Stimulated activated CD4-positive, alpha-beta T cell treated with anti-CD3 and anti-CD28 coated beads, Interleukin-15, amount 100 ng/mL, for 1 hour (primary cell): ENCODE results near the gene SCTR.

ENCODE experiments used
- DNase-seq, 2 donors: peaks; one replicate each; pipeline ENCODE4 v3.0.0-alpha.2; 2020; ENCODE audit warnings: low read depth in 1 of 2, low spot score in 1 of 2

Gene SCTR

DNA sequence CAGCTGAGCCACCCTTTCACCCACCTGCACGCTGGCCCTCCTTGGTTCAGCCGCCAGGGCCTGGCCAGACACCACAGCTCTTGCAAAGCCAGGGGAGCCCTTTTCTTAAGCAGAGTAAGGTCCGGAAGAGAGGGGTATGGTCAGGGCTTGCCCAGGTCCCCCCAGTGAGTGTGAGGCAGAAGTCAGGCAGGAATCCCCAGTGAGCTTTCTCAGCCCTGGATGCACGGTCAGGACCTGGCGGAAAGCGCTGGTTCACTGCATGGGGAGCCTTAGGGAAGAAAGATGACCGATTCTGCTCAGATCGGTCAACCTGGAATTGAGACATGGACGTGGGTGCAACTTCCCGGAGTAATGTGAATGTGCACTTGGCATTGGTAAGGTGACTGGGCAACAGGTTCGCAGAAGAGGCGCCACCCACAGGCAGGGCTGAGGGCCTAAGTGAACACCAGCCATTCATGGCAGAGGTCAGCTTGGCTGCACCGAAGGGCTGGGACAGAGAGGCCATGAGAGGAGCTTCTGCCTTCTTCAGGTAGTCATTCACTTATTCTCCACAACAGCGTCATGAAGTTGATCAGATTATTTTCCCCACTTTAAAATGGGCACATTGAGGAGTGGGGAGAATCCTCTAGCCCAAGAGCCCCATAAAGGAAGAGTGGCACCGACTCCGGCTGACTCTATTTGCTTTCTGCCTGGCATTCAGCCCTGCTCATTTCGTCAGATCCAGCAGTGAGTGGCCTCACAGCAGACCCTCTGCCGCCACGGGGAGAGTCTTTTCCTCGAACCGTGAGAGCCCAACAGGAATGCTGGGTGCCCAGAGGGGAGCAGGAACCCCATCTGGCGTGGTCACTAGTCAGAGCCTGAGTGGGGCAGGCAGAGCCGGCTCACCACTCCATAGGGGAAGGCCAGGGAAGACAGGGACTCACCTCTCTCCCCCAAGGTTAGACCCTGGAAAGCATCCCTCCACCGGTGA is 35.8 kb downstream of the SCTR start:
- no peak for DNase-seq

DNA sequence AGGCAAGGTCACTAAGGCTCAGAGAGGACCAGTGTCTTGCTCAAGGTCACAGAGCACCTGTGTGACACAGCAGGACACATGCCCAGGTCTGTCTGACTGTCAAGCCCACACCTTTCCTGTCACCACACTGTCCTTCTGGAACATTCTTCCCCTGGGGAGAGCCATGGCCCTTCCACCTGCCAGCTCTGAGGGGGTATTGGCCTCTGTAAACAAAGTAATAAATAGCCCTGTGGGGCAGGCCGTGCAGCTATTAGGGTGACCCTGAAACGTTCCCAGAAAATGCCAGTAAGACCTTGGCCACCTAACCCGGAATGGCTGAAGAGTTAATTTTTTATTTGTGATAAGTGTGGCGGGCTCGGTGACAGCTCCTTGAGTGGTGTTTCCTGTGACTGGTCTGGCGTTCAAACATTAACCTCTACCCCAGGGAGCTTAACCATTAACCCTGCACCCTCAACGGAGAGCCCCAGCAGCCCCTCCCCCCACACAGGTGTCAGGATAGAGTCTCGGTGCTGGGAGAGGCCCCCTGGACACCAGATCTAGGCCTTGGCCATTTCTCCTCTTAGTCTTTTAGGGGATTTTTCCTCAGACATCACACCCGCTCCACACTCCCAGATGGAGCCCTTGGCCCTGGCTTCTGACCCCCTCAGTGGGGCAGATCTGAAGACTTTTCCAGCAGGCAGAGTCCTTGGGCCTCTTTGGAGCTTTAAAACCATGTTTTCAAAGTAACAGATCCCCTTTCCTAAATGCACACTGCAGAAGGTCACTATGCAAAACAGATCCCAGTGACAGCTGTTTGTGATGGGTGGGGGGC is 36.6 kb downstream of the SCTR start:
- no peak for DNase-seq

DNA sequence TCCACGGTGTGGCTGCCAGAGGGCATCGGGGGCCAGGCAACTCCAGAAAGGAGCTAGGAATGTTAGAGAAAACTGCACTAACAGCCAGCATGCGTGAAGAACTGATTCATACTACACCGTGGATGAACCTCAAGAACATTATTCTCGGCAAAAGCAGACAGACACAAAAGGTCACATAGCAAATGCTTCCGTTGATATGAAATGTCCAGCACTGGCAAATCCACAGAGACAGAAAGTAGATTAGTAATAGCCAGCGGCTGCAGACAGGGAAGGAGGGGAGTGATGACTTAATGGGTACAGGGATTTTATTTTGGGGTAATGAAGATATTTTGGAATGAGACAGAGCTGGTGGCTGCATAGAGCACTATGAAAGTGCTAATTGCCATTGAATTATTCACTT is 37.4 kb downstream of the SCTR start:
- DNase-seq = no peak

DNA sequence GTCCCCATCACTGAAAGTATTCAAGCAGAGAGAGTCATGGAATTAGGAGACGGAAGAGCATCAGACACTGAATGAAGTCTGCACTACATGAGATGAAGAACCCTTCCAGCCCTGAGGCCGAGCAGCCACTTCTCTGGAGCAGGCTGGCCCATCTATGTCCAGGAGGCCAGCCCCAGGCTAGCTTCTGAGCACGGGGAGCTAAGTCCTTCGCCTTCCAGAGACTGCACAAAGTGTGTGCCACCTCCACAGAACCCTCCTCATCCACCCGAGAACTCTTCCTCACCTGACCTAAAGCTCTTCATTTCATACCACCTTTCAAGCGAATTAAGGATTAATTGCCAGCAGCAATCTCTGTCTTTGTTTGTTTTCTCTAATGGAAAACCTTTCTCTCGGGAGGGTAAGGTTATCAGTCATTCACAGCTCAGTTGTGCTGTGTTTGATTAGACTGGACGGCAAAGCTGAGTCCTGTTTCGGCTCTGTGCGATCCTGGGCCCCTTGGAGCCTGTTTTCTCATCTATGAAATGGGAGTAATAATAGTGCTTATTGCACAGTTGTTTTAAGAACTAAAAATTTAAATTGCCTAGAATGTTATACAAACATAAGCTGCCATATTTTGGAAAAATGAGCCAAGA is 38.0 kb downstream of the SCTR start:
- DNase-seq = no peak

DNA sequence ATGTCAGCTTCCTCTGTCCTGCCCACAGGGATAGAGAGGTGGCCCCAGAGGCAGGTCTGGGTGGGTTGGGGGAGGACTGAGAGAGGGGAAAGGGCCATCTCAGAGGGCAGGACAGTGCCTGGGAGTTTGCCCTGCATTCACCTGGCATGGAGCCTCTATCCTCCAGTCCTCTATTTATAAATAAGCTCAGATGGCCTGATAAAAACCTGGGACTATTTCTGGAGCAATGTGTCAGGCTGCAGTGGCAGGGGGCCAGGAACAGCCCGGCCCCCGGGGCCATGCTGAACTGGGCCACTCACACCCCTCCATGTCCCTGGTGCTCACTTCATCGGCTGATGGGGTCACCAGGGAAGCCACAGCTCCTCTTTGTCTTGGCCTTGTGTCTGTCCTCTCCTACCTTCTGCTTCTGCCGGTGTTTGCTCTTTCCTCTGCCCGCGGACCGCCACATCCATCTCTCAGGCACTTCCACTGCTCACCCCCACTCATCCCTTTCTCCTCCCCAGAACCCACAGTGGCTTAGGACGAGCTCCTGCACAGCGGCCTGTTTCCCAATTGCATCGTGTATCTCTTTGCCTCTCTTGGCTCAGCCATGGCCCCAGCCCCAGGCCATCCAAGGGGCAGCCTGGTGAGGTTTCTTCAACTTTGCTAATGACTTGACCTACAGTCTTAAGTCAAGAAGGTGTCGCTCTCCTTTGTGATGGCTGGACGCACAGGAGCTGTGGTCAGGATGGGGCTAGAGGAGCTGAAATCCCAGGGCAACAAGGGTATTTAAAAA is 38.8 kb downstream of the SCTR start:
- no peak for DNase-seq

DNA sequence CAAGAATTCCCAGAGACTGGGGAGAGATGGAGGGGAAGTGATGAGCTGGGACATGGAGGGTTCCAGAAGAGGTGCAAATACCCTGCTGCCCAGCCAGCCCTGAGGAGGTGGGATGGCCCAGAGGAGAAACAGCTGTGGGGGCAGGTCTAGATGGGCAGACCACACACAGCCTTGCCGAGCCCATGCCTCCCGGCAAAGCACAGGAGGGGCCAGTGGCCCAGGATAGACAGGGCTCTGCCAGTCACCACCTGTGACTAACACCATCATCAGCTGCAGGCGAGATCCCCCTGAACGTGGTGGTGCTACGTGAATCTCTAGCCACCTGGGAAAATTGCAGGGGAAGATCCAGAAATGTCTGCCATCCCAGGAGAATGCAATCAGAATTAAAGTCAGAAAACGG is 39.4 kb downstream of the SCTR start:
- DNase-seq = no peak

DNA sequence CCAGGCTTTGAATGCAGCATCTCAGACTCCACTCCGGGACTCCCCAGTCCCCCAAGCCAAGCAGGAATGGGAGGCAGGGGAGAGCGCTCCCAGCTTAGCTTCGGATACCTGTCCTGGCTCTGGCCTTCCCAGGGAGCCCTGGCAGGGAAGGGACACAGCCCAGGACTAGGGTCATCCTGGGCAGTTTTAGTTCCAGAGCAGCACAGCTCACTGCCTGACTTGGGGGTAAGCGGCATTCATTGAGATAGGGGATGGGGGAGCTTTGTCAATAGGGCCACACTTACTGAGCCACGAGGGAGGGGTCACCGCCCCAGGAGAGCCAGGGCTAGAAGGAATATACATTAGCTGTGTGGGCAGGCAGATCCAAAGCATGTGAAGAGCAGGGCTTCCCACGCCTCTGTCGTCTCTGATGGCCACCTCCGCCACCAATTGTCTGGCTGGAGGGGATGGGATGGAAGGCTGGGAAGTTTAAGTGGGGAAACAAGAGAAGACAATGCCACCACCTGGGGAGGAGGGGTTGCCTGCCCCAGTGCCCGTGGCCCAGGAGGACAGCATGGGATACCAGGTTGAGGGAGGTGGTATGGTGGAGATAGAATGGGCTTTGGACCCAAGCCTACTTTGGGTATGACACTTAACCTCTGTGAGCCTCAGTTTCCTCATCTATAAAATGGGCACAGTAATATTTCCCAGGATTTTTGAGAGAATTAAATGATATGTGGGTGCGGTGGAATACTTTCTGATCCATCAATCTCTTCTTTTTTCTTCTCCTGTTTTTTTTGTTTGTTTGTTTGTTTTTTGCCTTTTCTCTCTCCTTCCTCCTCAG is 40.2 kb downstream of the SCTR start:
- DNase-seq = no peak

DNA sequence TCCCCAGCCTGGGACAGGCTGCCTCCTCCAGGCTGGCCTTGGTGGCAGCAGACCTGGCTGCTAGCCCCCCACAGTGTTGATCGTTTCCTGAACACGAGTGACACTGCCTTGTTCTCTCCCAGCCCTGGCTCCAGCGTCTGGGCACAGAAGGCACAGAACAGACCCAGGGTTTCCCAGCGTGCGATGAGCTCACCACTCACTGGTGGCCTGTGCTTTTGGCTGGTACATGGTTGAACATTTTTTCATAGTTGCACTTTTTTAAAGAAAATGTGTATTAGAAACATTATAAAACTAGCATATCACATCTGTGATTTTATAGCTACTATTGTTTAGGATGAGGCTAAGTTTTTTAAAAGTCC is 40.9 kb downstream of the SCTR start:
- DNase-seq = no peak

DNA sequence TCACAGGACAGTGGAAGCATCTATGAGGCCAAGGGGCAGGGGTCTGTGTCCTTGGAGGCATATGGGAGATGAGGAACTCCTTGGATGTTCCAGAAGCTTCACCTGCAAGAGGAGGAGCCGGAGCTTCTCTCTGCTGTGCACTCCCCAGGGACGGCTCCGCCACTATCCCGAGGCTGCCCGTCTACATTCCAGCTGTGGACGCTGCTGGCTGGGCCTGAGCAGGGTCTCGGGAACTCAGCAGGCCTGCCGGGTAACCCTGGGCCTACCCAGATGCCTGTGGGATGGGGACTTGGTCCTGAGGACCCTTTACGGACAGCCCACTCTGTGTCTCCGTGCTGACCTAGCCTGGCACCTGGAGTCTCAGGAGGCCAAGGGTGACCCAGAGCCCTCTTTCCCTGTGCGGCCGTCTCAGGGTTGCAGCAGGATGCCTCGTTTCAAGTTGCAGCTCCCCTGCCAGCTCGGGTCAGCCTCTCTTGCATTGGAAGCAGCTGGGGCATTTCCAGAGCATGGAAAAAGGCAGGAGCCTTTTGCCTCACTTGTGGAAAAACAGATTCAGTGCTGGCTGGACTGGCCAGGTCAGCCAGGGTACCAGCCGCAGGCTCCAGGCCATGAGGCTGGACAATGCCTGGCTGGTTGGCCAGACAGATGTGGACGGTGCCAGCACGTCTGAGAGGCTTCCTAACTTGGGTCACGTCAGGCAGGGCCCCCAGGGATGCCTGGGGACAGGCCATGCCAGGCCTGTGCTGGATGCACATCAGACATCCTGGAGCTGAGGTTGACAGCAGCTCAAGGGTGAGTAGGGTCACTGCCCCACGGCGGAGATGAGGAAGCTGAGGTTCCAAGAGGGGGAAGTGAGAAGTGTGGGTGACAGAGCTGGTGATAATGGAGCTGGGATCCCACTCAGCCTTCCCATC is 41.5 kb downstream of the SCTR start:
- DNase-seq = no peak

DNA sequence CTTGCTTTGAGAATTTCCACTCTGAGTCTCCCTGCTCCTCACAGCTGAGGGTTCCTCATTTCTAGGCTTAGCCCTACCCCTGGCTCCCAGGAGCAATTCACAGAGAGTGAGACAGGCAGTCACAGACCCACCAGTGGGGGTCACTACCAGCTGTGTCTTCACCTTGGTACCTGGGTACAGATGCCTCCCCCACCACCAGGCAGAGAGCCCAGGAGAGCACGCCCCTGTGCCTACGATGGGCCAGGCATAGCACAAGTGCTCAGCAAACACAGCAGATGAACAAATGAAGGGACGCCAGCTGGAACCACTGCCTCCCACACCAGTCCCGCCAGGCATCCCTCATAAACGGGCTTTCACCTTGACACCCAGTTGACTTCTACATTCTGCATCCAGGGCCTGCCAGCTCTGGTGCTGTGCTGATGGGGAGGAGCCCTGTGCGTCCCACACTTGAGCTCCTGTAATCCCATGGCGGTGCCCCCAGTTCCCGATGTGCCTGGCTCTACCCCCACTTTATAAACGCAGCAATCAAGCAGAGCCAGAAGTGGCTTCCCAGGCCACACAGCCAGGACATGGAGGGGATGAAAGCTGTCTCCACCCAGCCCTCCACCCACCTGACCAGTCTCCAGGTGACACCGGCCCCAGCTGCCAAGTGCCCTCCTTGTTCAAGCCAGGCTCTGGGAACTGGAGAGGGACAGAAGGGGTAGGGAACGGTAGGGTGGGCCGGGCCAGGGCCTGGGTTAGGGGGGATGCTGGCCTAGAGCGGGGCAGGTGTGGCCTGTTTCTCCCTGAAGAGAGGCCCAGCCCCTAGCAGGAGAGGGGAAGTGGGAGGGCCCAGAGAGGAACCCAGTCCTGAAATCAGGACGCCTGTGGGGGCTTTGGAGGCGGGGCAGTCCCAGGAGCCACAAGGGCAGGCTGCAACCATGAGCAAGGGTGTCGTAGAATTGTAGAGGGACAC is 42.5 kb downstream of the SCTR start:
- DNase-seq = no peak

DNA sequence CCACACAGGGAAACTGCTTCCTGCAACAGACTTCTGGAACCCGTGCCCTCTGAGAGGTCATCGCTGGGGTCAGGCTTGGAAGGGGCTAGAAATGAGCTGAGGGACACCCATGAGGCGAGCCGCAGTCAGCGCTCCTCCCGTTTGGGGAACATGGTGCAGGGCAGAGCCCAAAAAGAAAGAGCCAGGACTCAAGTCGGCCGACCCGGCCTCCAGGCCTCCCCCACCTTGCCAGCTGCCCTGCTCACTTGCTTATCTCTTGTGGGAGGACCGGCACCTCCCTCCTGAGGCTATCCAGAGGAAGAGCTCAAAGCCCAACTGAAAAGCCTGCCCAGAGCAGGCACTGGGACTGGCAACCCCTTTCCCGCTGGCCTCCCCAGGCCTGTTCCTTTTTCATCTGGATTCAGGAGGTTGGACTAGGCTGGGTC is 43.6 kb downstream of the SCTR start:
- no peak for DNase-seq

DNA sequence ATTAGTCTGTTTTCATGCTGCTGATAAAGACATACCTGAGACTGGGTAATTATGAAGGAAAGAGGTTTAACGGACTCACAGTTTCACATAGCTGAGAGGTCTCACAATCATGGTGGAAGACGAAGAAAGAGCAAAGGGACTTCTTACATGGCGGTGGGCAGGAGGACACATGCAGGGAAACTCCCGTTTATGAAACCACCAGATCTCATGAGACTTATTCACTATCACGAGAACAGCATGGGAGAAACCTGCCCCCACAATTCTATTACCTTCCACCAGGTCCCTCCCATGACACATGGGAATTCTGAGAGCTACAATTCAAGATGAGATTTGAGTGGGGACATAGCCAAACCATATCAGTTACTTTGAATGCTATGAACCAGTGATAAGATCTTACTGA is 44.1 kb downstream of the SCTR start:
- DNase-seq = no peak

DNA sequence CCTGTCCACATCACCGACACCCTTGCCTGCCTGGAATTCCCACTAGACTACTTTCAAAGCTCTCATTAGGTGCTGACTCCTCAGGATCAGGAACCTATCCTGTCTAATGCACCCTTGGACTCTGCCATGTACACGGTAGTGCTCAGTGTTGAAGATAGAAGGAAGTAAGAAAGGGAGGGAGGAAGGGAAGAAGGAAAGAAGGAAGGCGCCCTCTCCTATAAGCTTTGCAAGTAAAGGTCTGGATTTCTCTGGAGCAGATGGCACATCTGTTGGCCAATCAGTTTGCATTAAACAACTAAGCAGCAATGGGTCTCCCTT is 45.3 kb downstream of the SCTR start:
- no peak for DNase-seq

DNA sequence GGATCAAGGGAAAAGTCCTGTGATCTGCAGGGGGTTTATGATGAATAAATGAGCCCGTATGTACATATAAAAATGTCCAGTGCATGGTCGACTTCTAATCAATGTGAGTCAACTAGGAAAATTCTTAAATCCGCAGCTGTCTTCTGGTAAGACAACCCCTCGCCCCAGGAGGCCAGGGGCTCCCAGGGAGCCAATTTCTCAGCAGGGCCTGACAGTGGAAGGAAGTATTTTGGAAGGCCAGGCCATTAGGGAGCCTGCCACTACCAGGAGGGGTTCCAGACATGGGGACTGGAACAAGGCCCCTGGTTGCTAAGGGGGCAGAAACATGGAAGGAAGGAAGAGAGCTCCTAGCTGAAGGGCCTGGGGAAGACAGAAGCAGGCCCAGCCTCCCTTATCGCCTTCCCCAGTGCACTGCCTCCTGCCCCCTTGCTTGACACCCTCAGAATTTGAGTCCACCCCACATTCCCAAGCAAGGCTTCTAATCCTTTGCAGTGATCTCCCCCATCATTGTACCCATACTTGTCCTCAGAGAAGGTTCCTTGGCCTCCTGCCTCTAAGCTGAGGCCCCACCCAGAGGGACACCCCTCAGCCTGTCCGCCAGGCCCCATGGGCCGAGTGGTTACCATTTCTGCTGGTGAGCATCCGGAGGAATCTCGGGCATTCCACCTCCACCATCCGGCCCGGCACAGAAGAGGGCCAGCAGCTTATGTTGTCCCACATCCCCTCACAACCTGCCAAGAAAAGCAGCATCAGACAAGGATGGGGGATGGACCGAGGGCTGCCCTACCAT is 45.9 kb downstream of the SCTR start:
- no peak for DNase-seq

DNA sequence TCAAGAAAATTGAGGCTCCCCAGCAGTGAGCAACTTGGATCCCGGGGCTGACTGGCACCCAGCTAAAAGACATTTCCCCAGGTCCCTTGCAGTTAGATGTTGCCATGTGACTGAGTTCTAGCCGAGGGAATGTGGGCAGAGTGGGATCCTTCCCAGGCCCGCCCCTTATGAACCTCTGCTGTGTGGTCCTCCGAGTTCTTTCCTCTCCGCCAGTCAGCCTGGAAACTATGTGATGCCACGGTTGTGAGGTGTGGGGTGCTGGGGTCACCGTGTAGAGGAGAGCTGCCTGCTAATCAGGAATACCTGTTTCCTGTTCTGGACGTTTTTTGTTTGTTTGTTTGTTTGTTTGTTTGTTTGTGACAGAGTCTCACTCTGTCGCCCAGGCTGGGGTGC is 47.2 kb downstream of the SCTR start:
- DNase-seq = no peak

DNA sequence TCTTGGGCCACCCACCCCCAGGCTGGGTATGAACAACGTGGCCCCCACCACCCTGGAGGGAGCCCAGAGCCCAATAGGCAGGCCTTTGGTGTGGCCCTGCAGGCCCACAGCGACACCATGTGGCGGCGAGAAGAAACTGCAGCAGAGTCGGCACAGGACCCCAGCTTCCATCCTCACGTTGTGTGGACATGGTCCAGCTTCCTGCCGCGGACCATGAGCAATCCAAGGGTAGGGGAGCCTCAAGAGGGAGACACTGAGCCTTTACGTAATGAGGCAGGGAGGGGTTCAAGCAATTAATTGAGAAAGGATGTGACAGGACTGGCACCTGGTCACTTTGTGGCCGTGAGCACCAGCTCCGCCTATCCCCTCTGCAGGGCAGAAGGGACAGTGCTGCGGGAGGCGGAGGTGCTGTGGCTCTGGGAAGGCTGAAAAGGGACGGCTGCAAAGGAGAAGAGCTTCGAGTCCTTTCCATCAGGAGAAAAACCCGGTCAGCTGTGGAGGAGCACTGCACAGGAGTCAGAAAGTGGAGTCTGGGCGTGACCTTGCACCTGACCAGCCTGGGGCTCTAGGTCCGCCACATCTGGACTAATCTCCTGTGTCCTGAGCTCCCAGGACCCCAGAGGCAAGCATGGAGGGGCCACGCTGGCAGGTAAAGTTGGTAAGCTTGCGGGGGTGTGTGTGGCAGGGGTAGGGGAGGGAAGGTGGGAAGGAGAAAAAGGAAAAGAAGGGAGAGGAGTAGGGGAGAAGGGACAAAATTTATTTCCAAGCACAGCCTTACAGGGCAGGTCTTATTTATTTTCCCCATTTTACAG is 47.8 kb downstream of the SCTR start:
- no peak for DNase-seq

DNA sequence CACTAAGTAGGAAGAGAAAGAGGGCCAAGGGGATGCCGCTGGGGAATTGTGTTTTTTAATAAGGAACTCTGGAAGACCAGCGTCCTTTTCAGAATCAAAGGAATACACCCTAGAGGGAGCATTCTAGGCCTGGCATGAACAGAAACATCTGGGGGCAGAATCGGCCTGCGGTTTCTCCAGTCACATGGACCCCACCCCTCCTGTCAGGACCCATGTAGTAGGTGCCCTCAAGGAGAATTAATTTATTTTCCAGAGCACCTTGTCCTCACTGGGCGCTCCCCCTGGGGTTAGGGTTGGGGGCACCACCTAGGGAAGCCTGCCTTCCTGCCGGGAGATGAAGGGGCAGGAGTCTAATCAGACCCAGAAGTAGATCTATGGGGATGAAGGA is 48.4 kb downstream of the SCTR start:
- DNase-seq = no peak
